PC-9 (cell line): Measurements from ENCODE around the gene INTS3.

Experiments
- EZH2 ChIP-seq: fragments of 200-600 bp; sonication (generic); IDR thresholded peaks from 2 replicates; pipeline ENCODE4 v1.8.0; 2017; ENCODE audit warnings: antibody characterized with exemption, low read depth
- TF ChIP-seq, protein P1 (sequence below): fragments of 200-600 bp; sonication (generic); conservative IDR thresholded peaks from 2 replicates; pipeline ENCODE4 v1.6.1; 2017; ENCODE audit warnings: mixed run types, antibody characterized with exemption, mild to moderate bottlenecking, moderate library complexity

DNA sequence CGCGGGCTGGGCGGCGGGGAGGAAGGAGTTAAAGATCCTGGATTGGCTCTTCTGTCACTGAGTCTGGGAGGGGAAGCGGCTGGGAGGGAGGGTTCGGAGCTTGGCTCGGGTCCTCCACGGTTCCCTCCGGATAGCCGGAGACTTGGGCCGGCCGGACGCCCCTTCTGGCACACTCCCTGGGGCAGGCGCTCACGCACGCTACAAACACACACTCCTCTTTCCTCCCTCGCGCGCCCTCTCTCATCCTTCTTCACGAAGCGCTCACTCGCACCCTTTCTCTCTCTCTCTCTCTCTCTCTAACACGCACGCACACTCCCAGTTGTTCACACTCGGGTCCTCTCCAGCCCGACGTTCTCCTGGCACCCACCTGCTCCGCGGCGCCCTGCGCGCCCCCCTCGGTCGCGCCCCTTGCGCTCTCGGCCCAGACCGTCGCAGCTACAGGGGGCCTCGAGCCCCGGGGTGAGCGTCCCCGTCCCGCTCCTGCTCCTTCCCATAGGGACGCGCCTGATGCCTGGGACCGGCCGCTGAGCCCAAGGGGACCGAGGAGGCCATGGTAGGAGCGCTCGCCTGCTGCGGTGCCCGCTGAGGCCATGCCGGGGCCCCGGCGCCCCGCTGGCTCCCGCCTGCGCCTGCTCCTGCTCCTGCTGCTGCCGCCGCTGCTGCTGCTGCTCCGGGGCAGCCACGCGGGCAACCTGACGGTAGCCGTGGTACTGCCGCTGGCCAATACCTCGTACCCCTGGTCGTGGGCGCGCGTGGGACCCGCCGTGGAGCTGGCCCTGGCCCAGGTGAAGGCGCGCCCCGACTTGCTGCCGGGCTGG, 49.1 kb upstream of the INTS3 start, which contains the start of gene NPR1:
- TF ChIP-seq, protein P1, sequence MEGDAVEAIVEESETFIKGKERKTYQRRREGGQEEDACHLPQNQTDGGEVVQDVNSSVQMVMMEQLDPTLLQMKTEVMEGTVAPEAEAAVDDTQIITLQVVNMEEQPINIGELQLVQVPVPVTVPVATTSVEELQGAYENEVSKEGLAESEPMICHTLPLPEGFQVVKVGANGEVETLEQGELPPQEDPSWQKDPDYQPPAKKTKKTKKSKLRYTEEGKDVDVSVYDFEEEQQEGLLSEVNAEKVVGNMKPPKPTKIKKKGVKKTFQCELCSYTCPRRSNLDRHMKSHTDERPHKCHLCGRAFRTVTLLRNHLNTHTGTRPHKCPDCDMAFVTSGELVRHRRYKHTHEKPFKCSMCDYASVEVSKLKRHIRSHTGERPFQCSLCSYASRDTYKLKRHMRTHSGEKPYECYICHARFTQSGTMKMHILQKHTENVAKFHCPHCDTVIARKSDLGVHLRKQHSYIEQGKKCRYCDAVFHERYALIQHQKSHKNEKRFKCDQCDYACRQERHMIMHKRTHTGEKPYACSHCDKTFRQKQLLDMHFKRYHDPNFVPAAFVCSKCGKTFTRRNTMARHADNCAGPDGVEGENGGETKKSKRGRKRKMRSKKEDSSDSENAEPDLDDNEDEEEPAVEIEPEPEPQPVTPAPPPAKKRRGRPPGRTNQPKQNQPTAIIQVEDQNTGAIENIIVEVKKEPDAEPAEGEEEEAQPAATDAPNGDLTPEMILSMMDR, result no peak
- TF ChIP-seq EZH2, result no peak
